K562 (cell line): ENCODE data around the gene MRPL44. TPM values are rescaled to one million over a fixed set of nuclear protein-coding genes. Genes with fewer than 3 reads are reported as not detected.

Experiments
- ATAC-seq: fragments of 200-7000 bp; cut with Tn5 transposase; 3 replicates; pipeline ENCODE4 v1.9.1; 2020; ENCODE audit warnings: moderate library complexity
- BruUV-seq: library from RNA; stranded (reverse); fragments of 400-500 nt; replicated peaks from 2 replicates; lab custom pipeline; 2021; lab: Mats Ljungman, UMichigan
- CTCF ChIA-PET: fragments of 300-600 bp; formaldehyde crosslinking; extraction: SDS; loops from one replicate; lab custom pipeline; 2021; ENCODE audit warnings: low intra/inter-chr PET ratio; lab: Yijun Ruan, JAX
- POLR2A ChIA-PET: fragments of 300-600, 350-650 bp; sonication (Branson Sonifier 250); formaldehyde crosslinking; extraction: SDS; loops from one replicate; lab custom pipeline; 2021; ENCODE audit warnings: antibody characterized with exemption, inconsistent platforms; lab: Yijun Ruan, JAX
- DNase-seq, 4 experiments: peaks; one replicate each; pipeline versions ENCODE4 v3.0.0 to v3.0.0-alpha.2; 2011 to 2018; ENCODE audit warnings: low spot score in 3 of 4, mixed read lengths in 3 of 4; ENCODE audit errors: extremely low read depth in 1 of 4
- FAIRE-seq: peaks from 2 replicates; lab custom pipeline; 2011; peaks lifted over from hg19 to GRCh38; lab: Jason Lieb, UNC
- H2AFZ ChIP-seq: 2 replicates; pipeline ENCODE4 v1.6.0; 2011; ENCODE audit warnings: low read depth, low read length, control low read depth, inconsistent platforms
- H3K27ac ChIP-seq: fragments of 200-600 bp; 3 replicates; pipeline ENCODE4 v1.8.0; 2011; ENCODE audit warnings: low read depth, mild to moderate bottlenecking, control low read depth, inconsistent platforms, low read length, moderate library complexity, mixed read lengths; ENCODE audit errors: extremely low read depth
- H3K27me3 ChIP-seq, 2 experiments: fragments of 300-600 bp in 1 of 2; 2 replicates in 1 of 2; 3 replicates in 1 of 2; pipeline versions ENCODE4 v1.6.0 to v1.8.0; 2011; ENCODE audit warnings: inconsistent platforms in 2 of 2, low read length in 2 of 2, mild to moderate bottlenecking in 1 of 2, mixed read lengths in 1 of 2, moderate library complexity in 1 of 2; ENCODE audit not compliant: control insufficient read depth in 2 of 2, insufficient read depth in 2 of 2
- H3K36me3 ChIP-seq: fragments of 300-600 bp; 3 replicates; pipeline ENCODE4 v1.8.0; 2011; ENCODE audit warnings: mild to moderate bottlenecking, low read length, inconsistent platforms; ENCODE audit not compliant: control insufficient read depth, insufficient read depth
- H3K4me1 ChIP-seq, 2 experiments: fragments of 200-600 bp in 1 of 2; replicated peaks in 1 of 2; 2 replicates in 1 of 2; 3 replicates in 1 of 2; pipeline versions ENCODE4 v1.5.1 to v1.8.0; 2011; ENCODE audit warnings: inconsistent platforms in 2 of 2, low read length in 2 of 2, mild to moderate bottlenecking in 1 of 2, mixed read lengths in 1 of 2, moderate library complexity in 1 of 2; ENCODE audit not compliant: control insufficient read depth in 2 of 2, insufficient read depth in 2 of 2
- H3K4me2 ChIP-seq: 2 replicates; pipeline ENCODE4 v1.6.1; 2011; ENCODE audit warnings: low read length, control low read depth, inconsistent platforms, mixed read lengths; ENCODE audit not compliant: insufficient read depth
- H3K4me3 ChIP-seq: fragments of 200-600 bp; sonication (generic), shearing (Covaris generic); 2 replicates; pipeline ENCODE4 v1.5.1; 2016; ENCODE audit warnings: control low read depth, inconsistent platforms
- H3K79me2 ChIP-seq: fragments of 200-600 bp; 3 replicates; pipeline ENCODE4 v1.8.0; 2011; ENCODE audit warnings: low read length, inconsistent platforms; ENCODE audit not compliant: control insufficient read depth, insufficient read depth
- H3K9ac ChIP-seq, 2 experiments: 2 replicates each; pipeline versions ENCODE4 v1.6.0 to v1.6.1; 2011; ENCODE audit warnings: low read depth in 2 of 2, low read length in 2 of 2, control low read depth in 1 of 2, inconsistent platforms in 1 of 2, mild to moderate bottlenecking in 1 of 2, mixed read lengths in 1 of 2; ENCODE audit not compliant: insufficient read depth in 1 of 2
- H3K9me1 ChIP-seq: one replicate; pipeline ENCODE4 v1.6.0; 2011; ENCODE audit warnings: inconsistent platforms, mild to moderate bottlenecking, low read length, moderate library complexity; ENCODE audit not compliant: control insufficient read depth, insufficient read depth
- H3K9me3 ChIP-seq: replicated peaks from 2 replicates; pipeline ENCODE4 v1.5.1; 2011; ENCODE audit warnings: low read depth, low read length, inconsistent platforms; ENCODE audit not compliant: control insufficient read depth, insufficient read depth
- H4K20me1 ChIP-seq: replicated peaks from 2 replicates; pipeline ENCODE4 v1.6.1; 2011; ENCODE audit warnings: low read length, inconsistent platforms, mixed read lengths; ENCODE audit not compliant: control insufficient read depth, insufficient read depth
- ETS2 ChIP-seq: IDR thresholded peaks from 2 replicates; pipeline ENCODE4 v1.6.1; 2016; ENCODE audit warnings: borderline replicate concordance, missing genetic modification characterization, mild to moderate bottlenecking, moderate library complexity, missing compliant biosample characterization; ENCODE audit not compliant: poor library complexity, severe bottlenecking
- KDM2B ChIP-seq: fragments of 250-450 bp; sonication (Bioruptor Pico); IDR thresholded peaks from 2 replicates; pipeline ENCODE4 v1.8.0; 2021; ENCODE audit warnings: mild to moderate bottlenecking, moderate library complexity
- KLF16 ChIP-seq: IDR thresholded peaks from 2 replicates; pipeline ENCODE4 v1.6.1; 2016; ENCODE audit warnings: antibody characterized with exemption
- NEUROD1 ChIP-seq: fragments of 150-350 bp; IDR thresholded peaks from 2 replicates; pipeline ENCODE4 v1.6.1; 2014; ENCODE audit warnings: borderline replicate concordance, low read length, low read depth; ENCODE audit not compliant: partially characterized antibody
- PHF21A ChIP-seq: fragments of 450-650 bp; IDR thresholded peaks from 2 replicates; pipeline ENCODE4 v1.6.1; 2017; ENCODE audit warnings: low read depth, borderline replicate concordance
- STAG1 ChIP-seq: sonication (generic); formaldehyde crosslinking; IDR thresholded peaks from 2 replicates; pipeline ENCODE4 v1.5.0; 2020; ENCODE audit warnings: missing genetic modification reagents, borderline replicate concordance
- TSC22D4 ChIP-seq: fragments of 450-650 bp; IDR thresholded peaks from 2 replicates; pipeline ENCODE4 v1.6.1; 2016; ENCODE audit warnings: missing genetic modification characterization, missing biosample characterization, control low read depth
- ZFP1 ChIP-seq: fragments of 450-650 bp; formaldehyde crosslinking; IDR thresholded peaks from 2 replicates; pipeline ENCODE4 v1.4.0; 2020; ENCODE audit warnings: mild to moderate bottlenecking, mixed read lengths
- ZKSCAN8 ChIP-seq: fragments of 200-800 bp; sonication (Bioruptor generic); IDR thresholded peaks from 2 replicates; pipeline ENCODE4 v1.6.1; 2016; ENCODE audit warnings: missing genetic modification characterization, missing compliant biosample characterization
- ZNF274 ChIP-seq: IDR thresholded peaks from 2 replicates; pipeline ENCODE4 v1.6.1; 2011; ENCODE audit warnings: low read depth, mild to moderate bottlenecking, low read length, moderate library complexity, borderline replicate concordance
- ZNF311 ChIP-seq: fragments of 250-450 bp; sonication (Bioruptor Pico); IDR thresholded peaks from 2 replicates; pipeline ENCODE4 v1.4.0; 2020; ENCODE audit warnings: mild to moderate bottlenecking, moderate library complexity
- WGBS: fragments of 100-300 bp; shearing (Covaris generic); methylation state at CpG from one replicate; pipeline ENCODE4 v1.1.6; 2016; ENCODE audit warnings: low coverage, mixed read lengths; ENCODE audit not compliant: insufficient coverage; ENCODE audit errors: missing lambda C conversion rate; 5-methylcytosine and 5-hydroxymethylcytosine counted together
- in situ Hi-C: fragments of 300-500 bp; cut with MboI; formaldehyde crosslinking; loops from 4 replicates; pipeline ENCODE4 v1.15.0; 2018; ENCODE audit warnings: inconsistent platforms, mixed read lengths
- intact Hi-C: fragments of 100-400 bp; cut with micrococcal nuclease; formaldehyde crosslinking; loops from 2 replicates; pipeline ENCODE4 v1.14.2; 2022
- polyA plus RNA-seq, 8 experiments: library from polyadenylated mRNA; depleted of rRNA in 4 of 8; stranded (reverse) in 5 of 8; unstranded in 3 of 8; fragments of >200 nt; fragmentation: Nextera tagmentation in 2 of 8; fragmentation: Illumina TruSeq in 1 of 8; extraction: Ambion mirVana in 2 of 8; extraction: Trizol in 1 of 8; gene quantifications; 2 replicates each; pipeline versions ENCODE4 v1.2.1 to v1.2.3, GENCODE V29; 2011 to 2014; ENCODE audit warnings: inconsistent platforms in 1 of 8, missing spikeins in 1 of 8
- total RNA-seq, 7 experiments: library from RNA; depleted of rRNA in 6 of 7; stranded (reverse); fragments of >200 nt in 6 of 7; fragmentation: Illumina TruSeq in 2 of 7; extraction: Trizol in 2 of 7; gene quantifications; 2 replicates each; pipeline versions ENCODE4 v1.2.1 to v1.2.3, GENCODE V29; 2011 to 2021; ENCODE audit warnings: low replicate concordance in 1 of 7
- TF ChIP-seq, protein P1 (sequence below): fragments of 450-650 bp; formaldehyde crosslinking; IDR thresholded peaks from 2 replicates; pipeline ENCODE4 v1.4.0; 2022; ENCODE audit warnings: mild to moderate bottlenecking, moderate library complexity
- TF ChIP-seq, protein P2 (sequence below): sonication (generic); formaldehyde crosslinking; IDR thresholded peaks from 2 replicates; pipeline ENCODE4 v1.8.1; 2023; ENCODE audit warnings: mild to moderate bottlenecking, missing genetic modification reagents
- TF ChIP-seq, protein P3 (sequence below): fragments of 250-450 bp; sonication (Bioruptor Pico); IDR thresholded peaks from 2 replicates; pipeline ENCODE4 v1.5.0; 2020; ENCODE audit warnings: mild to moderate bottlenecking

Gene MRPL44
- total and polyA plus RNA-seq, 9 of the 15 experiments (the other 6 are each of a cell fraction or from before 2014, with no cell fraction given), result 10.4 to 26.0 (median 20.2) TPM

DNA sequence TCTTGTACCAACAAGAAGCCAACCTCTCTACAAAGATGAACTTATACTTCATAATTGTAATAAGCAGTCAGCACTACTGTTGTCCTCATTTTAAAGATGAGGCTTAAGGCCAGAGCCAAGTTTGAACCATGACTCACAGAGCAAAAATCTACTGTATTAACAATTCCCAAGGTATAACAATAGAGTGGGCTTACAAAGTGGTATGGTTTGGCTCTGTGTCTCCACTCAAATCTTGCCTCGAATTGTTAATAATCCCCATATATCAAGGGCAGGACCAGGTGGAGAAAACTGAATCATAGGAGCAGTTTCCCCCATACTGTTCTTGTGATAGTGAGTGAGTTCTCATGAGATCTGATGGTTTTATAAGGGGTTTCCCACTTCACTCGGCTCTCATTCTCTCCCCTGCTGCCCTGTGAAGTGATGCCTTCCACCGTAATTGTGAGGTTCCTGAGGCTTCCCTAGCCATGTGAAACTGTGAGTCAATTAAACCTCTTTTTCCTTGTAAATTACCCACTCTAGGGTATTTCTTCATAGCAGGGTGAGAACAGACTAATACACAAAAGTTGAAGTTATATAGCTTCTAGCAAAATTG lies 19.5 kb downstream of the MRPL44 start (continued):
- TF ChIP-seq, protein P1, sequence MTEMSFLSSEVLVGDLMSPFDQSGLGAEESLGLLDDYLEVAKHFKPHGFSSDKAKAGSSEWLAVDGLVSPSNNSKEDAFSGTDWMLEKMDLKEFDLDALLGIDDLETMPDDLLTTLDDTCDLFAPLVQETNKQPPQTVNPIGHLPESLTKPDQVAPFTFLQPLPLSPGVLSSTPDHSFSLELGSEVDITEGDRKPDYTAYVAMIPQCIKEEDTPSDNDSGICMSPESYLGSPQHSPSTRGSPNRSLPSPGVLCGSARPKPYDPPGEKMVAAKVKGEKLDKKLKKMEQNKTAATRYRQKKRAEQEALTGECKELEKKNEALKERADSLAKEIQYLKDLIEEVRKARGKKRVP (CRISPR knock-in tag), result no peak
- TF ChIP-seq ZNF274 (no peak), ZFP1 (no peak)
- TF ChIP-seq, protein P2, sequence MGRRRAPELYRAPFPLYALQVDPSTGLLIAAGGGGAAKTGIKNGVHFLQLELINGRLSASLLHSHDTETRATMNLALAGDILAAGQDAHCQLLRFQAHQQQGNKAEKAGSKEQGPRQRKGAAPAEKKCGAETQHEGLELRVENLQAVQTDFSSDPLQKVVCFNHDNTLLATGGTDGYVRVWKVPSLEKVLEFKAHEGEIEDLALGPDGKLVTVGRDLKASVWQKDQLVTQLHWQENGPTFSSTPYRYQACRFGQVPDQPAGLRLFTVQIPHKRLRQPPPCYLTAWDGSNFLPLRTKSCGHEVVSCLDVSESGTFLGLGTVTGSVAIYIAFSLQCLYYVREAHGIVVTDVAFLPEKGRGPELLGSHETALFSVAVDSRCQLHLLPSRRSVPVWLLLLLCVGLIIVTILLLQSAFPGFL (CRISPR knock-in tag), result no peak

DNA sequence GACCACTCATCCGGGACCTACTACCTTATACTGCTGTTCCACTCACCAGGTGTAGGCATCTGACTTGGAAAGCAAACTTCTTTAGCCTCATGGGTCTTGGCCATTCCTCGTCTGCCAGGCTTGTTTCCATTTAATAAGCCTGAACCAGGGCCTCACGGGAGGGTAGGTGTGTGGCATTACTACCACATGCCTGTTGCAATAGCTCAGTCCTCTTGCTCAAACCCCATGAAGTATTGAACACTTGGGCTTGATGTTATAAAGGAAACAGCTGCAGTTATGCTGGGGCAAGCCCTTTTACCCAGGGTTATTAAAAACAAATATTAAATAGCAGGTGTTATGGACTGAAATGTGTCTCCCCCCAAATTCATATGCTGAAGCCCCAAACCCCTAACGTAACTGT lies 21.2 kb downstream of the MRPL44 start:
- Histone ChIP-seq H2AFZ (no peak overlapping the region), H3K36me3 (no peaks in the 10 kb centered on the region), H3K27me3 (peaks cover 0 to 14% of the 10 kb centered on the region in 2 experiments; a peak in 3 of 5 replicates), H3K9me3 (no peaks in the 10 kb centered on the region), H3K27ac (no peak overlapping the region), H4K20me1 (no peaks in the 10 kb centered on the region), H3K9ac (no peak overlapping the region), H3K4me2 (no peak overlapping the region), H3K9me1 (no peaks in the 10 kb centered on the region), H3K4me1 (no peaks in the 10 kb centered on the region), H3K4me3 (no peak overlapping the region), H3K79me2 (no peaks in the 10 kb centered on the region)
- TF ChIP-seq NEUROD1 (no peak), ZKSCAN8 (CRISPR knock-in tag) (no peak), STAG1 (no peak), ETS2 (tag) (no peak), KDM2B (CRISPR knock-in tag) (no peak), ZNF311 (CRISPR knock-in tag) (no peak), PHF21A (no peak), TSC22D4 (tag) (no peak), KLF16 (no peak)
- TF ChIP-seq, protein P3, sequence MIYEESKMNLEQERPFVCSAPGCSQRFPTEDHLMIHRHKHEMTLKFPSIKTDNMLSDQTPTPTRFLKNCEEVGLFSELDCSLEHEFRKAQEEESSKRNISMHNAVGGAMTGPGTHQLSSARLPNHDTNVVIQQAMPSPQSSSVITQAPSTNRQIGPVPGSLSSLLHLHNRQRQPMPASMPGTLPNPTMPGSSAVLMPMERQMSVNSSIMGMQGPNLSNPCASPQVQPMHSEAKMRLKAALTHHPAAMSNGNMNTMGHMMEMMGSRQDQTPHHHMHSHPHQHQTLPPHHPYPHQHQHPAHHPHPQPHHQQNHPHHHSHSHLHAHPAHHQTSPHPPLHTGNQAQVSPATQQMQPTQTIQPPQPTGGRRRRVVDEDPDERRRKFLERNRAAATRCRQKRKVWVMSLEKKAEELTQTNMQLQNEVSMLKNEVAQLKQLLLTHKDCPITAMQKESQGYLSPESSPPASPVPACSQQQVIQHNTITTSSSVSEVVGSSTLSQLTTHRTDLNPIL, result no peak
- 3% methylated on average over 4 of the region's 4 CpGs for WGBS
- DNase-seq (no peak), ATAC-seq (no peak), FAIRE-seq (no peak)
- BruUV-seq, result no TSS peak
- intact Hi-C loops, result loop anchor here (10.0 kb wide), 2 partner anchors 376 to 1026 kb away; no protein-coding TSS in a partner anchor
- in situ Hi-C loops, result no loop called here
- ChIA-PET CTCF (no interaction called here), POLR2A (interaction anchor here (0.7 kb wide), 1 partner anchor 479 kb away, joined by 3 read pairs; no protein-coding TSS in a partner anchor)
